A673 (cell line): ENCODE results near the gene DAPK2. TPM values are rescaled to one million over a fixed set of nuclear protein-coding genes. Genes with fewer than 3 reads are reported as not detected.

Source experiments
- BruUV-seq: library from RNA; stranded (reverse); fragments of 400-500 nt; replicated peaks from 2 replicates; lab custom pipeline; 2021; lab: Mats Ljungman, UMichigan
- CTCF ChIA-PET: fragments of 300-600 bp; sonication (Branson Sonifier 250); formaldehyde crosslinking; loops from one replicate; lab custom pipeline; 2022; ENCODE audit warnings: antibody characterized with exemption; lab: Charles Lee
- POLR2A ChIA-PET: fragments of 300-600 bp; sonication (Branson Sonifier 250); formaldehyde crosslinking; loops from one replicate; lab custom pipeline; 2022; ENCODE audit warnings: antibody characterized with exemption; ENCODE audit not compliant: low non-redundant PET; lab: Charles Lee
- DNase-seq: peaks from one replicate; pipeline ENCODE4 v3.0.0-alpha.2; 2015; ENCODE audit warnings: low spot score
- H3K27ac ChIP-seq: fragments of 200-600 bp; sonication (generic); 2 replicates; pipeline ENCODE4 v1.5.1; 2016; ENCODE audit warnings: mixed run types, low read depth, mild to moderate bottlenecking, mixed read lengths, antibody characterized with exemption, low read length; ENCODE audit not compliant: poor library complexity, severe bottlenecking
- H3K27me3 ChIP-seq: fragments of 200-600 bp; sonication (generic); replicated peaks from 2 replicates; pipeline ENCODE4 v1.6.1; 2017; ENCODE audit warnings: mixed run types, low read depth, mild to moderate bottlenecking, mixed read lengths, antibody characterized with exemption, low read length; ENCODE audit not compliant: insufficient read depth, poor library complexity
- H3K36me3 ChIP-seq: fragments of 200-600 bp; sonication (generic); 2 replicates; pipeline ENCODE4 v1.6.1; 2016; ENCODE audit warnings: mixed run types, mild to moderate bottlenecking, mixed read lengths, antibody characterized with exemption, low read length; ENCODE audit not compliant: insufficient read depth, poor library complexity, severe bottlenecking
- H3K4me1 ChIP-seq: fragments of 200-600 bp; sonication (generic); 2 replicates; pipeline ENCODE4 v1.6.1; 2017; ENCODE audit warnings: mixed run types, mild to moderate bottlenecking, mixed read lengths, antibody characterized with exemption, low read length; ENCODE audit not compliant: insufficient read depth, poor library complexity, severe bottlenecking
- H3K4me3 ChIP-seq: fragments of 200-600 bp; sonication (generic); 2 replicates; pipeline ENCODE4 v1.5.1; 2016; ENCODE audit warnings: low read depth, mixed run types, mild to moderate bottlenecking, mixed read lengths, low read length; ENCODE audit not compliant: poor library complexity, severe bottlenecking
- H3K9me3 ChIP-seq: fragments of 200-600 bp; sonication (generic); 2 replicates; pipeline ENCODE4 v1.6.1; 2016; ENCODE audit warnings: mixed run types, low read depth, mild to moderate bottlenecking, mixed read lengths, antibody characterized with exemption, low read length; ENCODE audit not compliant: poor library complexity, severe bottlenecking
- CTCF ChIP-seq: fragments of 300-800, 200-600 bp; sonication (generic); conservative IDR thresholded peaks from 2 replicates; pipeline ENCODE4 v1.5.1; 2017; ENCODE audit warnings: low read depth, mild to moderate bottlenecking, antibody characterized with exemption, low read length, moderate library complexity, mixed read lengths
- EZH2 ChIP-seq: fragments of 200-600 bp; sonication (generic); IDR thresholded peaks from 2 replicates; pipeline ENCODE4 v1.6.1; 2017; ENCODE audit warnings: borderline replicate concordance, low read depth, mild to moderate bottlenecking, mixed read lengths, antibody characterized with exemption, low read length; ENCODE audit not compliant: poor library complexity, severe bottlenecking
- intact Hi-C: fragments of 100-400 bp; cut with micrococcal nuclease; formaldehyde crosslinking; loops from one replicate; pipeline ENCODE4 v1.10.0; 2022; ENCODE audit not compliant: unreplicated experiment
- total RNA-seq: library from RNA; stranded (reverse); gene quantifications from 2 replicates; pipeline ENCODE4 v1.2.3, GENCODE V29; 2021

Gene DAPK2
- total RNA-seq, 1 experiment from 2014 or later, result 19.2 TPM

DNA sequence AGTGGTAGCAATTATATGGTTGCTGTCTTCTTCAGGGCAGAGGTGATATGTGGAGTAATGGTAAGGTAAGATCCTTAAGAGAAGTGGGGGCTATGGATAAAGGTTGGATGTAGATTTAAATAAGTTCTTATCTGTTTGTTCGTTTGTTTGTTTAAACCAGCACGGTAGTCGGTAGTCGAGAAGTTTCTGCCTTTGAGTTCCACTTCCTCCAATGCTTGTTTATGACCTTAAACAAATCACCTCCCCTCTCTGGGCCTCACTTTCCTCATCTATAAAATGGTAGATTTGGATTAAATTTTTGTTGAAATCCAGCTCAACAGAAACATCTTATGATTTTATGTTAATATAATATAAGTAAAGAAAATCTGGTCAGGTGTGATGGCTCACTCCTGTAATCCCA, 11.8 kb downstream of the DAPK2 start:
- no peak for DNase-seq
- no TSS peak for BruUV-seq
- CTCF ChIA-PET, result no interaction called here
- POLR2A ChIA-PET, result no interaction called here
- no peak overlapping the region for H3K4me3 ChIP-seq
- no peaks in the 10 kb centered on the region for H3K27me3 ChIP-seq
- intact Hi-C loops, result no loop called here
- H3K4me1 ChIP-seq, result no peaks in the 10 kb centered on the region
- no peaks in the 10 kb centered on the region for H3K9me3 ChIP-seq
- H3K27ac ChIP-seq, result no peak overlapping the region
- H3K36me3 ChIP-seq, result no peaks in the 10 kb centered on the region
- TF ChIP-seq EZH2 (no peak), CTCF (no peak)

GRCh38 chr15:64032329-64032728, 14.0 kb downstream of the DAPK2 start:
- H3K27me3 ChIP-seq, result no peaks in the 10 kb centered on the region
- intact Hi-C loops, result no loop called here
- H3K4me3 ChIP-seq, result no peak overlapping the region
- no peak for DNase-seq
- TF ChIP-seq CTCF, result no peak
- no TSS peak for BruUV-seq
- no peaks in the 10 kb centered on the region for H3K9me3 ChIP-seq
- no peak overlapping the region for H3K27ac ChIP-seq
- H3K36me3 ChIP-seq, result no peaks in the 10 kb centered on the region
- CTCF ChIA-PET, result interaction anchor here (1.2 kb wide), 1 partner anchor 14 kb away, joined by 7 read pairs; the partner anchor contains the start of gene DAPK2
- POLR2A ChIA-PET, result no interaction called here
- no peaks in the 10 kb centered on the region for H3K4me1 ChIP-seq

DNA sequence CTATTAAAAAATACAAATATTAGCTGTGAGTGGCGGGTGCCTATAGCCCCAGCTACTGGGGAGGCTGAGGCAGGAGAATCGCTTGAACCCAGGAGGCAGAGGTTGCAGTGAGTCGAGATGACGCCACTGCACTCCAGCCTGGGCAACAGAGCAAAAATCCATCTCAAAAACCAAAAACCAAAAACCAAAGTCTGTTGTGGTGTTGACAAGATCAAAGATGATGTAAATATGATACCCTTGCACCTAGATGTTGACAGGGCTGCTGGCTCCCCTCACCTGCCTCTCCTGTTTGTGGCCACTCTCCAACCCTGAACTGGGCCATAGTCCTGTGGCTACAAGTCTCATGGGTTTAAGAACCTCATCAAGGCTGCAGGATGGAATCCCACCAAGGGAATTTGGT, 16.2 kb downstream of the DAPK2 start:
- TF ChIP-seq CTCF (no peak), EZH2 (no peak)
- Histone ChIP-seq H3K9me3 (no peaks in the 10 kb centered on the region), H3K36me3 (no peaks in the 10 kb centered on the region), H3K27me3 (no peaks in the 10 kb centered on the region), H3K27ac (no peak overlapping the region), H3K4me1 (no peaks in the 10 kb centered on the region), H3K4me3 (no peak overlapping the region)
- POLR2A ChIA-PET, result no interaction called here
- intact Hi-C loops, result no loop called here
- DNase-seq, result no peak
- BruUV-seq, result no TSS peak
- CTCF ChIA-PET, result no interaction called here
